ENCODE results near the gene SIX4. TPM values are rescaled to one million over a fixed set of nuclear protein-coding genes. Genes with fewer than 3 reads are reported as not detected.

Gene SIX4
- total RNA-seq, 4 donors from 2014 or later, result 0.32 to 0.55 TPM; not detected in 2

DNA sequence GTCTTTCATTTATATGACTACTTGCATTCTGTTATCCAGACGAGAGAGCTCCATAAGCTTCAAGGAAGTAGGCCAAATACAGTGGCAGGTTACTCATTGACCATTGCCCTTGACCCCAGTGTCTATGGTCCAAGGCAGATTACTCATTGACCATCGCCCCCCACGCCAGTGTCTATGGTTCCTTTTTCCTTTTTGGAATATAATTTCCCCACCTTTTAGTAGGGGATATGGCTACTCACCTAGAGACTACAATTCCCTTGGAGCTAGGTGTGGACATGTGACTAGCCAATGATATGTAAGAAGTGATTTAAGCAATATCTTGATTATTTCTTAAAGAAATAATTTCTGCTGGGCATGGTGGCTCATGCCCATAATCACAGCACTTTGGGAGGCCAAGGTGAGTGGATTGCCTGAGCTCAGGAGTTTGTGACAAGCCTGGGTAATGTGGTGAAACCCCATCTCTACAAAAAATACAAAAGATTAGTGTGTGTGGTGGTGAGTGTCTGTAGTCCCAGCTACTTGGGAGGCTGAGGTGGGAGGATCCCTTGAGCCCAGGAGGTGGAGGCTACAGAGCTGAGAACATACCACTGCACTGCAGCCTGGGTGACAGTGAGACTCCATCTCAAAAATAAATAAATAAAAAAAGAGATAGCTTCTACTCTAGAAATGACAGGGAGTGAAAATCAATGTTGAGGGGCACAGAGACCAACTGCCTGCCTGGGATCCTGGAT, 32.6 kb downstream of the SIX4 start:
- Histone ChIP-seq H3K36me3 (no peaks in the 10 kb centered on the region), H3K27me3 (no peaks in the 10 kb centered on the region), H3K27ac (no peak overlapping the region), H3K9me3 (no peaks in the 10 kb centered on the region), H3K4me1 (no peaks in the 10 kb centered on the region), H3K4me3 (no peak overlapping the region)
- DNase-seq, result no peak
- intact Hi-C loops (cut with DNase I; ENCODE audit: low total_unique reads), result no loop called here
- in situ Hi-C loops (cut with MboI; ENCODE audit: low pct_ligation_motif_present in 1 of 4, low pct_unique_long_range_greater_than_20kb in 1 of 4, low sequenced_read_pairs in 3 of 4), result no loop called here
- TF ChIP-seq EP300 (IDR thresholded peaks at IDR 0.05; ENCODE audit: low read depth) (no peak), POLR2AphosphoS5 (IDR thresholded peaks at IDR 0.05) (no peak), POLR2A (IDR thresholded peaks at IDR 0.05) (no peak)
- TF ChIP-seq, protein P1, sequence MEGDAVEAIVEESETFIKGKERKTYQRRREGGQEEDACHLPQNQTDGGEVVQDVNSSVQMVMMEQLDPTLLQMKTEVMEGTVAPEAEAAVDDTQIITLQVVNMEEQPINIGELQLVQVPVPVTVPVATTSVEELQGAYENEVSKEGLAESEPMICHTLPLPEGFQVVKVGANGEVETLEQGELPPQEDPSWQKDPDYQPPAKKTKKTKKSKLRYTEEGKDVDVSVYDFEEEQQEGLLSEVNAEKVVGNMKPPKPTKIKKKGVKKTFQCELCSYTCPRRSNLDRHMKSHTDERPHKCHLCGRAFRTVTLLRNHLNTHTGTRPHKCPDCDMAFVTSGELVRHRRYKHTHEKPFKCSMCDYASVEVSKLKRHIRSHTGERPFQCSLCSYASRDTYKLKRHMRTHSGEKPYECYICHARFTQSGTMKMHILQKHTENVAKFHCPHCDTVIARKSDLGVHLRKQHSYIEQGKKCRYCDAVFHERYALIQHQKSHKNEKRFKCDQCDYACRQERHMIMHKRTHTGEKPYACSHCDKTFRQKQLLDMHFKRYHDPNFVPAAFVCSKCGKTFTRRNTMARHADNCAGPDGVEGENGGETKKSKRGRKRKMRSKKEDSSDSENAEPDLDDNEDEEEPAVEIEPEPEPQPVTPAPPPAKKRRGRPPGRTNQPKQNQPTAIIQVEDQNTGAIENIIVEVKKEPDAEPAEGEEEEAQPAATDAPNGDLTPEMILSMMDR (IDR thresholded peaks at IDR 0.05), result no peak
- WGBS, 2 donors (ENCODE audit: low coverage in 1 of 2), result 20 to 79% methylated on average over 1 to 3 of the region's 3 CpGs

DNA sequence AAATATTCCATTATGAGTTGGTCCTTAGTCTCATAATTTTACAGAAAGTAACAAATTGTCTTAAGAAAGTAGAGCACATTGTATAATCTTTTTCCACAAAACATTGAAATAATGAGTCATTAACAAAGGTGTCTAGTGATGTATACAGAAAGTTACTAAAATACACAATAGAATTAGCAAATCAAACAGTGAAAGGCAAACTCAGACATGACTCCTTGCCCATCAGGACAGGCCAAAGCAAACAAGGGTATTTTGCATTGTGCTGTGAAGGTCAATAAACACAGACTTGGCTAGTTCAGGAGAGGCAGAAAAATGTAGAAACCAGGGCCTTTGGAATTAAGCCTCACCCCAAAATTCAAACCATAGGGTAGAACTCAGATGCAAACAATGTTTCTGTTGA, 37.3 kb downstream of the SIX4 start:
- DNase-seq, result no peak
- Histone ChIP-seq H3K27ac (no peak overlapping the region), H3K36me3 (no peaks in the 10 kb centered on the region), H3K27me3 (no peaks in the 10 kb centered on the region), H3K4me1 (no peaks in the 10 kb centered on the region), H3K4me3 (no peak overlapping the region), H3K9me3 (no peaks in the 10 kb centered on the region)
- in situ Hi-C loops (cut with MboI; ENCODE audit: low pct_ligation_motif_present in 1 of 4, low pct_unique_long_range_greater_than_20kb in 1 of 4, low sequenced_read_pairs in 3 of 4) (no loop called here), intact Hi-C loops (cut with DNase I; ENCODE audit: low total_unique reads) (no loop called here)
- TF ChIP-seq POLR2AphosphoS5 (IDR thresholded peaks at IDR 0.05) (no peak), EP300 (IDR thresholded peaks at IDR 0.05; ENCODE audit: low read depth) (no peak), POLR2A (IDR thresholded peaks at IDR 0.05) (no peak)
- TF ChIP-seq, protein P1 (IDR thresholded peaks at IDR 0.05), result no peak

DNA sequence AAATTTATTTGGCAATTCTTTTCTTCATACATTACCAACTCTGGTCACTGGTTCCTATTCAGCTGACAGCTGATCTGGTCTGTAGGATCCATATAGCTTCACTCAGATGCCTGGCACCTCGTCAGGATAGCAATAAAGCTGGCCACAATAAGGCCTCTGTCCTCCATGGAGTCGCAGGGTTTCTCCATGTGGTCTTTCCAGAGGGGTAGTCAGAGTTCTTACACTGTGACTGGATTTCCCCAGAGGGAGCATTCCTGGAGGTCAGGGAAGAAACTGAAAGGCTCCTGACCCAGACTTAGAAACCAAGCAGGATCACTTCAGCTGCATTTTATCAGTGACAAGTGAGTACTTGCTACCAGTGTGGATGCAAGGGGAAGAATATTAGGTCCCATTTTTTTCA, 39.9 kb downstream of the SIX4 start:
- no peaks in the 10 kb centered on the region for H3K36me3 ChIP-seq
- no peak for TF ChIP-seq POLR2A (IDR thresholded peaks at IDR 0.05)
- TF ChIP-seq, protein P1 (IDR thresholded peaks at IDR 0.05), result no peak
- no peak for TF ChIP-seq POLR2AphosphoS5 (IDR thresholded peaks at IDR 0.05)
- no peak for TF ChIP-seq EP300 (IDR thresholded peaks at IDR 0.05; ENCODE audit: low read depth)
- intact Hi-C loops (cut with DNase I; ENCODE audit: low total_unique reads) (no loop called here), in situ Hi-C loops (cut with MboI; ENCODE audit: low pct_ligation_motif_present in 1 of 4, low pct_unique_long_range_greater_than_20kb in 1 of 4, low sequenced_read_pairs in 3 of 4) (no loop called here)
- DNase-seq, result no peak
- H3K27ac ChIP-seq, result no peak overlapping the region
- no peaks in the 10 kb centered on the region for H3K9me3 ChIP-seq
- 68% methylated on average over 2 of the region's 2 CpGs; no CpG with 5 or more reads in 1 of the 2 donors for WGBS, 2 donors (ENCODE audit: low coverage in 1 of 2)
- H3K27me3 ChIP-seq, result no peaks in the 10 kb centered on the region
- H3K4me1 ChIP-seq, result no peaks in the 10 kb centered on the region
- no peak overlapping the region for H3K4me3 ChIP-seq

DNA sequence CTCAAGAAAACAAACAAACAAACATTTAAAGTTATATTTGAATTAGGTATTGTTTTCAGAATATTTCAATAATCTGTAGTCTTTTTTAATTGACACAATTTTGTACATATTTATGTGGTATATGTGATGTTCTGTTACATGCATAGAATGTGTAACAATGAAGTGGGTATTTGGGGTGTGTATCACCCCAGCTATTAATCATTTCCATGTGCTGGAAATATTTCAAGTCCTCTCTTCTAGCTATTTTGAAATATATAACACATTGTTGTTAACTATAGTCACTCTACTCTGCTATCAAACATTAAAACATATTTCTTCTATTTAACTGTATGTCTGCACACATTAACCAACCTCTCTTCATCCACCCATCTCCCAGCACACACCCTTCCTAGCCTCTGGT, 42.9 kb downstream of the SIX4 start:
- no peak overlapping the region for H3K27ac ChIP-seq
- no peaks in the 10 kb centered on the region for H3K27me3 ChIP-seq
- no peaks in the 10 kb centered on the region for H3K36me3 ChIP-seq
- intact Hi-C loops (cut with DNase I; ENCODE audit: low total_unique reads), result no loop called here
- H3K4me1 ChIP-seq, result no peaks in the 10 kb centered on the region
- TF ChIP-seq POLR2A (IDR thresholded peaks at IDR 0.05), result no peak
- no peak for TF ChIP-seq POLR2AphosphoS5 (IDR thresholded peaks at IDR 0.05)
- TF ChIP-seq, protein P1 (IDR thresholded peaks at IDR 0.05), result no peak
- no peak for TF ChIP-seq EP300 (IDR thresholded peaks at IDR 0.05; ENCODE audit: low read depth)
- no peaks in the 10 kb centered on the region for H3K9me3 ChIP-seq
- in situ Hi-C loops (cut with MboI; ENCODE audit: low pct_ligation_motif_present in 1 of 4, low pct_unique_long_range_greater_than_20kb in 1 of 4, low sequenced_read_pairs in 3 of 4), result no loop called here
- no peak overlapping the region for H3K4me3 ChIP-seq
- DNase-seq, result no peak
